DMS114 treated with DMSO at 0.1 percent for 48 hours (cell line): ENCODE results near the gene CACNA1C.

Experiments used
- DNase-seq: peaks from one replicate; lab custom pipeline; 2025; ENCODE audit not compliant: unreplicated experiment; lab: John Stamatoyannopoulos, UW

Gene CACNA1C

GRCh38 chr12:2291182-2291832, 238.5 kb downstream of the CACNA1C start:
- peak; percentile 50 for DNase-seq

- no peak for DNase-seq
Observed at GRCh38 chr12:2291947-2292346, 239.2 kb downstream of the CACNA1C start.

- no peak for DNase-seq
Observed at GRCh38 chr12:2292560-2292959, 239.8 kb downstream of the CACNA1C start.

GRCh38 chr12:2294651-2295475, 242.1 kb downstream of the CACNA1C start:
- no peak for DNase-seq

GRCh38 chr12:2295941-2296461, 243.2 kb downstream of the CACNA1C start:
- DNase-seq, result no peak

GRCh38 chr12:2297004-2297403, 244.2 kb downstream of the CACNA1C start:
- no peak for DNase-seq

- DNase-seq, result no peak
Observed at GRCh38 chr12:2297658-2298057, 244.9 kb downstream of the CACNA1C start.

- DNase-seq, result no peak
Observed at GRCh38 chr12:2298556-2299200, 245.9 kb downstream of the CACNA1C start.

GRCh38 chr12:2299206-2299605, 246.4 kb downstream of the CACNA1C start:
- no peak for DNase-seq

GRCh38 chr12:2300168-2300567, 247.4 kb downstream of the CACNA1C start:
- no peak for DNase-seq

- DNase-seq, result no peak
Observed at GRCh38 chr12:2300886-2301285, 248.1 kb downstream of the CACNA1C start.

- DNase-seq, result no peak
Observed at GRCh38 chr12:2301531-2302461, 249.0 kb downstream of the CACNA1C start.

GRCh38 chr12:2302711-2303580, 250.2 kb downstream of the CACNA1C start:
- DNase-seq, result no peak

GRCh38 chr12:2304223-2304622, 251.4 kb downstream of the CACNA1C start:
- DNase-seq, result no peak

GRCh38 chr12:2306012-2306411, 253.2 kb downstream of the CACNA1C start:
- no peak for DNase-seq

- no peak for DNase-seq
Observed at GRCh38 chr12:2306735-2307134, 253.9 kb downstream of the CACNA1C start.

GRCh38 chr12:2307550-2307949, 254.8 kb downstream of the CACNA1C start:
- no peak for DNase-seq

- no peak for DNase-seq
Observed at GRCh38 chr12:2309647-2310046, 256.9 kb downstream of the CACNA1C start.

GRCh38 chr12:2311020-2311778, 258.4 kb downstream of the CACNA1C start:
- DNase-seq, result no peak
